Measurements from ENCODE around the gene MARVELD1. TPM values are rescaled to one million over a fixed set of nuclear protein-coding genes. Genes with fewer than 3 reads are reported as not detected.
"Not testable (repeated sequence)": the region's sequence is repeated elsewhere in the genome, so short reads cannot be mapped to it uniquely, and the experiment has no call there.

Gene MARVELD1
- total and polyA plus RNA-seq, 4 donors: 15.7 to 57.9 (median 24.1) TPM

DNA sequence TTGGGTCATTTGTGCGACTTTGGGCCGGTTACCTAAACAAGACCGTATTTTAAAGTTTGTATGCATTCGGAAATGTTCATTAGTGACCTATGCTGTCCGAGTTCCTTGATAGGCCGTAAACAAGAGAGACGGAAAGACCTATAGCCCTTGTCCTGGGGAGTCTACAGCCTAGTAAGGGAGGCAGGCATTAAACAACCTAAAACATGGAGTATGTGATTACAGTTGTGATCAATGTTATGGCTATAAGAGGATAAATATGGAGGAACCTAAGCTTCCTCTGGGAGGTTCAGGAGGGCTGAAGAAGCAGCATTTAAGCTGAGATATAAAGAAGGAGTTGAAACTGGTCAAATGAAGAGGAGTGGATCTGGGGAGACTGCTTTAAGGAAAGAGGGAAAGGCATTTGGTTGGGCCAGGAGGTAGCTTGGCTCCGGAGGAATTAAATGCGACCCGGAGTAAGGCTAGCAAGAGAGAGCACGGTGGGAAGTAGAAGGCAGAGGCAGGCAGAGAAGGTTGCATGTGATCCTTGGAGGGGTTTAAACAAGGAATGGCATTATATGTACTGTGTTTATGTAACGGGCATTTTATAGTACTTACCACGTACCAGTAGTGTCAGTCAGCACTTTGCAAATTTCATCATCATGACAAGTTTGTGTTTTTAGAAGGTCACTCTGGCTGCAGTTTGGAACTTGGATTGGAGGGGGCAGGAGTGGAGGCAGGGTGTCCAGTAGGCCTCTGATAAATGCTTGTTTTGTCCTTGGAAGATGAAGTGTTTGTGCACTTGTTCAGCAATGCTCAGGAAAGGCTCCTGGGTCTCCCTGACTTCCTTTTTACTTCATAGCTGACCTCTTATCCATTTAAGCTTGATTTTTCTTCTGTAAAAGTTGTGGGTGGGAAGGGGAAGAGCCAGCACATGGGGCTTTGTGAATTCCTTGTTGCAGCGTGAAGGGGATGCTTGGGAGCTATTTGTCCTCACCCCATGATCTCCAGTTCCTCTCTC is 25.4 kb upstream of the MARVELD1 start:
- Histone ChIP-seq H3K4me1 (ENCODE audit: control insufficient read depth in 5 of 5, insufficient read depth in 5 of 5, low read length in 5 of 5) (peaks cover 0 to 41% (median 19%) of the 10 kb centered on the region in 5 donors), H3K9ac (ENCODE audit: insufficient read depth in 1 of 2, low read length in 2 of 2) (peak overlapping the region; percentile 44 to 86), H3K27ac (ENCODE audit: low read depth in 1 of 2, low read length in 1 of 2) (peak overlapping the region; percentile 71 to 94), H3K27me3 (ENCODE audit: control insufficient read depth in 3 of 3, insufficient read depth in 3 of 3, low read length in 2 of 3) (no peaks in the 10 kb centered on the region), H3K9me3 (ENCODE audit: control insufficient read depth in 4 of 4, insufficient read depth in 3 of 4, low read length in 3 of 4) (peaks cover 0 to 1% (median 0%) of the 10 kb centered on the region in 4 donors), H3K4me3 (no peak overlapping the region), H3K36me3 (ENCODE audit: control insufficient read depth in 4 of 4, insufficient read depth in 4 of 4, low read length in 4 of 4) (no peaks in the 10 kb centered on the region)
- no peak for TF ChIP-seq CTCF (IDR thresholded peaks at IDR 0.05; ENCODE audit: control extremely low read depth, extremely low read depth)
- ATAC-seq (ENCODE audit: insufficient read depth, low FRiP score): no peak
- 40 to 46% methylated on average over 14 of the region's 14 CpGs for WGBS, 2 donors
- DNase-seq: peak in 2 of 3 donors; percentile 39 to 46

DNA sequence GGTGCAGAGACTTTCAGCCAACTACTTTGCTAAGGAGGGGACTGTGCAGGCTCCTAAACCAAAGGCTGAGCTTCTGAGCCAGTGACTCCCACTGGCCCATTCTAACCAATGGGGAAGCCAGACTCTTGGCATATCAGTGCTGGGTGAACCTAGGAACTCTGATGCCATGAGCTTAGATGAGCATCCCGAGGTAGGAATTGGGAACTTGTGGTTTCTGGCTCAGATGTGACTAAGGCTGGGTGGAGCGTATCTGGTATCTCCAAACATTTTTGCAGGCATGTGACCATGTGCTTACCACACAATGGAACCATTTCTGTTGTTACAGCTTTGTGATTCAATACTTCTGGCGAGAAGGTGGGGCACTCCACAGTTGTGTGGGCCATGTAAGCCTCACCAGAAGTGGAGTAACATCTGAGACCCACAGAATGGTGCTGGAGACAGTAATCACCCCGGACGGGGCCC is 23.9 kb upstream of the MARVELD1 start:
- TF ChIP-seq CTCF (IDR thresholded peaks at IDR 0.05; ENCODE audit: control extremely low read depth, extremely low read depth): no peak
- H3K9me3 ChIP-seq (ENCODE audit: control insufficient read depth in 4 of 4, insufficient read depth in 3 of 4, low read length in 3 of 4): no peaks in the 10 kb centered on the region
- DNase-seq (no peak), ATAC-seq (ENCODE audit: insufficient read depth, low FRiP score) (no peak)
- no peak overlapping the region for H3K4me3 ChIP-seq
- H3K27me3 ChIP-seq (ENCODE audit: control insufficient read depth in 3 of 3, insufficient read depth in 3 of 3, low read length in 2 of 3): no peaks in the 10 kb centered on the region
- H3K27ac ChIP-seq (ENCODE audit: low read depth in 1 of 2, low read length in 1 of 2): peak overlapping the region in 1 of 2 donors; percentile 65
- H3K9ac ChIP-seq (ENCODE audit: insufficient read depth in 1 of 2, low read length in 2 of 2): no peak overlapping the region
- H3K36me3 ChIP-seq (ENCODE audit: control insufficient read depth in 4 of 4, insufficient read depth in 4 of 4, low read length in 4 of 4): no peaks in the 10 kb centered on the region
- WGBS, 2 donors: 57 to 73% methylated on average over 5 of the region's 5 CpGs
- H3K4me1 ChIP-seq (ENCODE audit: control insufficient read depth in 5 of 5, insufficient read depth in 5 of 5, low read length in 5 of 5): peaks cover 0 to 32% (median 15%) of the 10 kb centered on the region in 5 donors

DNA sequence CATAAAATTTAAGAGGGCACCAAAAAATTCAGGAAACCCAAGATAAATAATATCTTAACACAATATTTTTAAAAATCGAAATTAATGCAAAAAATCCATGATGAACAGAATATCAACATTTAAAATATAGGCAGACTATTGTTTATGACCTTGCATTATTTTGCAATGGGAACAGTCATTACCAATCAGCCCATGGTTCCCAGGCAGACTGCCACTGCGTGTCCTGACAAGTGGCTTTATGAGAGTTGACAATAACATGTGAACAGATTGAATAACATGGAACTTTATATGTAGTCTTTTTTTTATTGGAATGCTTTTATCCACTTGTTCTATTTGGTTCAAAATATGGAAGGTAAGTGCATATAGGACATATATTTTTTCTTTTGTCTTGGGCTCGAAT is 23.4 kb upstream of the MARVELD1 start:
- Histone ChIP-seq H3K9me3 (ENCODE audit: control insufficient read depth in 4 of 4, insufficient read depth in 3 of 4, low read length in 3 of 4) (no peaks in the 10 kb centered on the region), H3K4me3 (no peak overlapping the region), H3K36me3 (ENCODE audit: control insufficient read depth in 4 of 4, insufficient read depth in 4 of 4, low read length in 4 of 4) (no peaks in the 10 kb centered on the region), H3K27ac (ENCODE audit: low read depth in 1 of 2, low read length in 1 of 2) (no peak overlapping the region), H3K9ac (ENCODE audit: insufficient read depth in 1 of 2, low read length in 2 of 2) (no peak overlapping the region), H3K27me3 (ENCODE audit: control insufficient read depth in 3 of 3, insufficient read depth in 3 of 3, low read length in 2 of 3) (no peaks in the 10 kb centered on the region), H3K4me1 (ENCODE audit: control insufficient read depth in 5 of 5, insufficient read depth in 5 of 5, low read length in 5 of 5) (peaks cover 0 to 31% (median 14%) of the 10 kb centered on the region in 5 donors)
- TF ChIP-seq CTCF (IDR thresholded peaks at IDR 0.05; ENCODE audit: control extremely low read depth, extremely low read depth): no peak
- ATAC-seq (ENCODE audit: insufficient read depth, low FRiP score) (no peak), DNase-seq (no peak)
- WGBS, 2 donors: 91 to 94% methylated on average over 3 of the region's 3 CpGs

GRCh38 chr10:97698072-97698655 is 15.4 kb upstream of the MARVELD1 start:
- H3K27me3 ChIP-seq (ENCODE audit: control insufficient read depth in 3 of 3, insufficient read depth in 3 of 3, low read length in 2 of 3); H3K9ac ChIP-seq (ENCODE audit: insufficient read depth in 1 of 2, low read length in 2 of 2); H3K4me3 ChIP-seq; ATAC-seq (ENCODE audit: insufficient read depth, low FRiP score); H3K27ac ChIP-seq (ENCODE audit: low read depth in 1 of 2, low read length in 1 of 2); H3K36me3 ChIP-seq (ENCODE audit: control insufficient read depth in 4 of 4, insufficient read depth in 4 of 4, low read length in 4 of 4); H3K9me3 ChIP-seq (ENCODE audit: control insufficient read depth in 4 of 4, insufficient read depth in 3 of 4, low read length in 3 of 4); DNase-seq; H3K4me1 ChIP-seq (ENCODE audit: control insufficient read depth in 5 of 5, insufficient read depth in 5 of 5, low read length in 5 of 5): not testable (repeated sequence)
- WGBS, 2 donors: 90 to 92% methylated on average over 11 of the region's 11 CpGs
